Hepatocyte (in vitro differentiated cells): ENCODE measurements around the gene CLASRP.

ENCODE experiments used
- EZH2 ChIP-seq: fragments of 200-600 bp; sonication (generic); IDR thresholded peaks from 2 replicates; pipeline ENCODE4 v1.6.1; 2016; ENCODE audit warnings: antibody characterized with exemption, mild to moderate bottlenecking, borderline replicate concordance
- EZH2phosphoT487 ChIP-seq: fragments of 200-600 bp; sonication (generic); IDR thresholded peaks from one replicate; pipeline ENCODE4 v1.6.1; 2018; ENCODE audit warnings: antibody characterized with exemption, mild to moderate bottlenecking, low read depth, moderate library complexity; ENCODE audit not compliant: unreplicated experiment, severe bottlenecking
- TF ChIP-seq, protein P1 (sequence below): fragments of 200-600 bp; sonication (generic); IDR thresholded peaks from 2 replicates; pipeline ENCODE4 v1.5.1; 2016; ENCODE audit warnings: antibody characterized with exemption, mild to moderate bottlenecking; ENCODE audit not compliant: poor library complexity

DNA sequence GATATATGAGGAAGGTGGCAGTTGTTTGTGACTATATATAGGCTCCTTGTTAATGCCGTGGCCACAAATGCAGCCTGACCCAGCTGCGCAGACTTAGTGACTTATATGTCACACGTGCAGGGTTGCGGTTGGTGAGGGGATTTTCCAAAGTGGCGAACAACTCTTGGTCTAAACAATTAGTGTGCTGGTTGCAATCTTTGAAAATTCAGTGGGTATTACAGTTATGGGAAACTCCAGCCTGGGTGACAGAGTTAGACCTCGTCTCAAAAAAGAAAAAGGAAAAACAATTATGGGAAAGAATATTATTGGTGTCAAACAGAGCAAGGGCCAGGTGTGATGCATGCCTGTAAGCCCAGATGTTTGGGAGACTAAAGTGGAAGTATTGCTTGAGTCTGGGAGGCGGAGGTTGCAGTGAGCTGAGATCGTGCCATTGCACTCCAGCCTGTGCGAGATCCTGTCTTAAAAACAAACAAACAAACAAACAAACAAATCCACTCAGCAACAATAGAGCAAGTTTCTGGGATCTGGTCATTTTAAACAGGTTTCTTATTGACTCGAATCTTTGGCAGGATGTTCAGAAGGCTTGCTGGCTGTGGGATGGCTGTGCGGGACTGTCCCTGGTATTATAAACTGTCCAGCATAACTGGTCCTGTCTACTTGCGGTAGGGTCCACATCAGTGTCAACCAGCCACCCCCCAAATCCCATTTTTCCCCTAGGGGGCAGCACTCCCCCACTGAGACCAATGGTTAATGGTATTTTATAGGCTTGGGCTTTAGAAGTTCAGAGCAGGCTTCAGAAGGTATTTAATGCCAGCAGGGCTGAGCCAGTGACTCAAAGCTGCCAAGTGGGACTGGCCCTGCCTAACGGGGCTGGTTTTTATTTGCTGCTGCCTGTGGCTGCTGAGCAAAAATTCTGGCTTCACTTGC is 22.2 kb upstream of the CLASRP start:
- TF ChIP-seq, protein P1, sequence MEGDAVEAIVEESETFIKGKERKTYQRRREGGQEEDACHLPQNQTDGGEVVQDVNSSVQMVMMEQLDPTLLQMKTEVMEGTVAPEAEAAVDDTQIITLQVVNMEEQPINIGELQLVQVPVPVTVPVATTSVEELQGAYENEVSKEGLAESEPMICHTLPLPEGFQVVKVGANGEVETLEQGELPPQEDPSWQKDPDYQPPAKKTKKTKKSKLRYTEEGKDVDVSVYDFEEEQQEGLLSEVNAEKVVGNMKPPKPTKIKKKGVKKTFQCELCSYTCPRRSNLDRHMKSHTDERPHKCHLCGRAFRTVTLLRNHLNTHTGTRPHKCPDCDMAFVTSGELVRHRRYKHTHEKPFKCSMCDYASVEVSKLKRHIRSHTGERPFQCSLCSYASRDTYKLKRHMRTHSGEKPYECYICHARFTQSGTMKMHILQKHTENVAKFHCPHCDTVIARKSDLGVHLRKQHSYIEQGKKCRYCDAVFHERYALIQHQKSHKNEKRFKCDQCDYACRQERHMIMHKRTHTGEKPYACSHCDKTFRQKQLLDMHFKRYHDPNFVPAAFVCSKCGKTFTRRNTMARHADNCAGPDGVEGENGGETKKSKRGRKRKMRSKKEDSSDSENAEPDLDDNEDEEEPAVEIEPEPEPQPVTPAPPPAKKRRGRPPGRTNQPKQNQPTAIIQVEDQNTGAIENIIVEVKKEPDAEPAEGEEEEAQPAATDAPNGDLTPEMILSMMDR = peak; percentile 63
- TF ChIP-seq EZH2 (no peak), EZH2phosphoT487 (no peak)
